Stomach smooth muscle (tissue), 2 donors: ENCODE measurements around the gene FAM20C.

Source experiments
- H3K27ac ChIP-seq: one replicate; pipeline ENCODE4 v1.7.0; 2013; ENCODE audit warnings: mild to moderate bottlenecking, low read length, inconsistent platforms
- H3K27me3 ChIP-seq, 2 donors: one replicate each; pipeline ENCODE4 v1.7.0; 2013; ENCODE audit warnings: low read length in 2 of 2; ENCODE audit not compliant: insufficient read depth in 2 of 2, control insufficient read depth in 1 of 2
- H3K36me3 ChIP-seq, 2 donors: one replicate each; pipeline ENCODE4 v1.7.0; 2013; ENCODE audit warnings: low read length in 2 of 2; ENCODE audit not compliant: control insufficient read depth in 2 of 2, insufficient read depth in 2 of 2
- H3K4me1 ChIP-seq: one replicate; pipeline ENCODE4 v1.7.0; 2013; ENCODE audit warnings: low read length; ENCODE audit not compliant: control insufficient read depth, insufficient read depth
- H3K4me3 ChIP-seq, 2 donors: one replicate each; pipeline ENCODE4 v1.7.0; 2013; ENCODE audit warnings: low read length in 2 of 2
- H3K9ac ChIP-seq, 2 donors: one replicate each; pipeline ENCODE4 v1.7.0; 2013; ENCODE audit warnings: low read length in 2 of 2, mild to moderate bottlenecking in 1 of 2
- H3K9me3 ChIP-seq, 2 donors: one replicate each; pipeline ENCODE4 v1.7.0; 2013; ENCODE audit warnings: low read length in 2 of 2; ENCODE audit not compliant: control insufficient read depth in 2 of 2
- donor health status: healthy.
- donor health status: Pancreatic carcinoma.

The FAM20C gene

GRCh38 chr7:159370-160270, 32.8 kb upstream of the FAM20C start:
- H3K27ac ChIP-seq, result no peak overlapping the region
- no peaks in the 10 kb centered on the region for H3K9me3 ChIP-seq
- H3K27me3 ChIP-seq, result no peaks in the 10 kb centered on the region
- no peak overlapping the region for H3K9ac ChIP-seq
- H3K4me3 ChIP-seq, result no peak overlapping the region
- H3K36me3 ChIP-seq, result no peaks in the 10 kb centered on the region
- peaks cover 15% of the 10 kb centered on the region for H3K4me1 ChIP-seq

DNA sequence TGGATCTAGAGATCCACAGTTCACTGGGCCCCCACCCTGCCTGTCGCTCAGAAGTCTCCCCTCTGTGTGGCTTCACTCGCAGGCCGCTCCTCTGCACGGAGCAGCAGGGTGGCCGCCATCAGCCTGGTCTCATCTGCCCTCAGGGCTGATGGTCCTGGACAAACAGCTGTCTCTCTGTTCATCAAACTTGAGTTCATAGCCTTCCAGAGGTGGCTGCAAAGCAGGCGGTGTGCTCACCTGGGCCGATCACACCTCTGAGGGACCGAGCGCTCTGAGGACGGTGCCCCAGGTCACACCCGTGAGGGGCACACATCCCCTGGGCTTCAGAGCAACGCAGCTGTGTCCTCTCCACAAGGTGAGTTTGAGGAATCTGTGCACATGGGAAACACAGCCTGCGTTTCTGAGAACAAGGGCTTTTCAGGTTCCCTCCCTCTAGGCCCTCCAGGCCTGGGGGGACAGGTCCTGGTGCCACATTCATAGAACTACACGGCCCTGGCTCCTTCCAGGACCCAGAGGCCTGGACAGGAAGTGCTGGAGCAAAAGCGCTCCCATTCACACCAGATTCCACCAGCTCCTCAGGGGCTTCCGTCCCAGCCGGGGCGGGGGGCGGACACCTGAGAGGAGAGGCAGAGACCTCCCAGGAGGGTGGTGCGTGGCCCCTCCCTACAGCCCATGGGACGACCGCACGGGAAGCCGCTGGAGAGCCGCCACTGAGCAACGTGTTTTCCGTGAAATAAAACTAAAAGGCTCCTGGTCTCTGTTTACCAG, 31.2 kb upstream of the FAM20C start:
- H3K4me3 ChIP-seq, result no peak overlapping the region
- no peaks in the 10 kb centered on the region for H3K27me3 ChIP-seq
- no peak overlapping the region for H3K27ac ChIP-seq
- peaks cover 17% of the 10 kb centered on the region for H3K4me1 ChIP-seq
- H3K9ac ChIP-seq, result no peak overlapping the region
- H3K36me3 ChIP-seq, result no peaks in the 10 kb centered on the region
- H3K9me3 ChIP-seq, result no peaks in the 10 kb centered on the region

DNA sequence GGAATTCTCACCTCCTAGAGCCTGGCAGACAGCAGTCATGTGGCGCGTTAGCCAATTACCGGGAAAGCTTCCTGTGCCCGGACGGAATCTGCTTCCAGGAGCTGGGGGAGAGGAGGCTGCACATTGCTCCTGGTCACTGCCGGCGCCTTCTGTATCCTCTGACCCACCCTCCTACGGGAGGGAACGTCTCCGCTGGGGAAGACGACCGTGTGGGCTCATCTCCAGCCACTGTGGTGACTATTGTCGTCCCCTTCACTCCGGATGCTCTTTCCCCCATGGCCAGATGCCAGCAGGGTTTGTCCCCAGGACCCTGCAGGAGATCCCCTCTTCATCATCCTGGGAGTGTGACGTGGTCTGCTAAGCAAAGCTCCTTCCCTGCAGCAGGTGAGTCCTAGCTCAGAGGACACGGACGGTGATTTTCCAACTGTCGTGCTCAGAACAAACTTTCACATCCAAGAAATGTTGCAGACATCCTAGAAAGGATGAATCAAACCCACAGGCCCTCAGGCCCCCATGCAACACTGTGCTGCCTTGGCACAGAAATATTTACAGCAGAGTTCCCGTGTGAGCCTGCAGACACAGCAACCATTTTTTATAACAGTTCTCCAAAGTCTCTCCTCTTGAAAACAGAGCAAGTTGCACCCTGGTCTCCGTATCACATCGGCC, 29.6 kb upstream of the FAM20C start:
- Histone ChIP-seq H3K4me1 (peaks cover 20% of the 10 kb centered on the region), H3K9me3 (no peaks in the 10 kb centered on the region), H3K4me3 (no peak overlapping the region), H3K9ac (no peak overlapping the region), H3K27me3 (no peaks in the 10 kb centered on the region), H3K36me3 (no peaks in the 10 kb centered on the region), H3K27ac (no peak overlapping the region)

DNA sequence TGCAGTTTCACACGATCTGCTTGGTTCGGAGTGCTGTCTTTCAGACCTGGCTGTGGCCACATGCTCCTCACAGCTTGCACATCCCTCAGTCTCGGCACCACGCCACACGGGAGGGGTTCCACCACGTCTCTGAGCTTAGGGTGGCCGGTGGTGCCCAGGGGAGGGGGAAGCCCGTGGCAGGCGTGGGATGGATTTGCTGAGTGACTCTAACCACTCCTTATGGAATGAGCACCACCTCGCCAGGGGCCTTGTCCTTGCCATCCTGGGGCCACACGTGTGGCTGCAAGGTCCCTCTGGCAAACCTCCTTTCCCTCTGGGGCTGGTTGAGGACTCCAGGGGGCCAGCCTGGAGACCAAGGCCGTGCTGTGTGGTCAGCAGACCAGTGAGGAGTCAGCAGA, 29.1 kb upstream of the FAM20C start:
- no peak overlapping the region for H3K27ac ChIP-seq
- H3K4me3 ChIP-seq, result no peak overlapping the region
- H3K9ac ChIP-seq, result no peak overlapping the region
- H3K27me3 ChIP-seq, result no peaks in the 10 kb centered on the region
- H3K9me3 ChIP-seq, result no peaks in the 10 kb centered on the region
- peaks cover 20% of the 10 kb centered on the region for H3K4me1 ChIP-seq
- no peaks in the 10 kb centered on the region for H3K36me3 ChIP-seq

DNA sequence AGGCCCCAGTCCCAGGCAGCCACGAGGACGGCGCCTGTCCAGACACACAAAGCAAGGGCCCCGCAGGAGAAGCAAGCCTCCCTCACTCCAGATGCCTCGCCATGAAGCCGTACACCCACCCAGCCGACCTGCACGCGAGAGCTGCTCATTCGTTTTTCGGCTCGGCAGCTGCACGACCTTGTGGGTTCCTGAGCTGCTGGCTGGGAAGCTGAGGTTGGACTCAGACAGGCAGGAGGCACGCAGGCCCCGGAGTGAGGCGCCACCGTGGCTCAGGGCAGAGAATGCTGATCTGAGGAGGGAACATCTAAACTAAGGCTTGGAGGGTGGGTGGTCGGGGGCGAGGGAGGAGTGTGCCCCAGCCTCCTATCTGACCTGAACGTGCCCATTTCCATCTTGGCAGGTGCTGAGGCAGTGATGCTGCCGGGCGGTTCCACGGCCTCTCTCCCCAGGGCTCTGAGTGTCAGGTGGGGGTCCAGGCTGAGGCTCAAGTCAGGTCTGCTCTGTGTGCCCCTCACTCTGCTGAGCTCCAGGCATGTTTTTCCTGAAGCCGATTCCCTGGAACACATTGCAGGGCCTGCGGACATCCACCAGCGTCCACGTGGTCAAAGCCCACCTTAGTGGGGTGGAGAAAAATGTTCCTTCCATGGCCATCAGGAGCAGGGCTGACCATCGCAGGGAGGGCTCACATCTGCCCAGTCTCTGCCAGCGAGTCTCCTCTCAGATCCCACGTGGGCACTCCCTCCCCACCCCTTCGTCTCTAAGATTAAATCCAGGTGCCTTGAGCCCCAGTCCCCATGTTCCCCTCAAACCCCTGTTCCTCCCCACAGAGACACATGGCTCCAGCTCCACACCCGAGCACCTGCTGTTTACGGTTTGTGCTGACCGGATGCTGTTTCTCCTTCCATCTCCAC, 28.1 kb upstream of the FAM20C start:
- no peak overlapping the region for H3K9ac ChIP-seq
- H3K27ac ChIP-seq, result no peak overlapping the region
- no peaks in the 10 kb centered on the region for H3K36me3 ChIP-seq
- H3K4me1 ChIP-seq, result peaks cover 20% of the 10 kb centered on the region
- H3K9me3 ChIP-seq, result no peaks in the 10 kb centered on the region
- no peak overlapping the region for H3K4me3 ChIP-seq
- no peaks in the 10 kb centered on the region for H3K27me3 ChIP-seq

DNA sequence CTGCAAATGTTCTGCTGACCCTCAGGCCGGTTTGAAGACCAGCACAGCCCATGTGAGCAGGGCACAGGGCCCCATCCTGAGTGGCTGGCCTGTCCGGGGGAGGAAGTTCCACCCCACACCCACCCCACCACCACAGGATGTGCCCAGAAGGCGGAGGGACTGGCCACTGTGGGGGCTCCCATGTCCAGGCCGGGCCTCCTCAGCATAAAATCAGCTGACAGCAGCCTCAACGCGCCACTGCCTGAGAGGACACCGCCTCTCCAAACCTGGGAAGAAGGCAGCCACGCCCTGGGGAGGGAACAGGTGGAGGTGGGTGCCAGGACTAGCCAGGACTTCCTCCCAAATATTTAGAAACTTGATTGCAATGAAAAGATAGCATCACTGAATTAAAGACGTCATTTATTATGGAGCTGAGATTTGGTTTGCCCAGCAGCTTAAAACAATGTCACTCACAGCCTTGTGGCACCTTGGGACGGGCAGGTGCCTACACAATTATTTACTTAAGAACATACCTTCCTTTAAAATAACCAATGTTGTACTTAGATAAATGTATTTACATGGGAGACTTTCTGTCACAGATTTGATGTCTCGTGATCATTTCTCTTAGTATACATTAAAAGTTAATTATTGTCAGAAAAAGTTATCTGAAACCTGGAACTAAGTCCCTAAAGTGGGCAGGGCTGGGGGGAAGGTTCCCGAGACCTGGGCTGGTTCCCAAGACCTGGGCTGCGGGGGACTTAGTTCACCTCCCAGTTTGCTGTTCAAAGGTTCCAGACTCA, 27.3 kb upstream of the FAM20C start:
- Histone ChIP-seq H3K27ac (no peak overlapping the region), H3K9me3 (no peaks in the 10 kb centered on the region), H3K36me3 (no peaks in the 10 kb centered on the region), H3K4me3 (no peak overlapping the region), H3K4me1 (peaks cover 20% of the 10 kb centered on the region), H3K9ac (no peak overlapping the region), H3K27me3 (no peaks in the 10 kb centered on the region)

DNA sequence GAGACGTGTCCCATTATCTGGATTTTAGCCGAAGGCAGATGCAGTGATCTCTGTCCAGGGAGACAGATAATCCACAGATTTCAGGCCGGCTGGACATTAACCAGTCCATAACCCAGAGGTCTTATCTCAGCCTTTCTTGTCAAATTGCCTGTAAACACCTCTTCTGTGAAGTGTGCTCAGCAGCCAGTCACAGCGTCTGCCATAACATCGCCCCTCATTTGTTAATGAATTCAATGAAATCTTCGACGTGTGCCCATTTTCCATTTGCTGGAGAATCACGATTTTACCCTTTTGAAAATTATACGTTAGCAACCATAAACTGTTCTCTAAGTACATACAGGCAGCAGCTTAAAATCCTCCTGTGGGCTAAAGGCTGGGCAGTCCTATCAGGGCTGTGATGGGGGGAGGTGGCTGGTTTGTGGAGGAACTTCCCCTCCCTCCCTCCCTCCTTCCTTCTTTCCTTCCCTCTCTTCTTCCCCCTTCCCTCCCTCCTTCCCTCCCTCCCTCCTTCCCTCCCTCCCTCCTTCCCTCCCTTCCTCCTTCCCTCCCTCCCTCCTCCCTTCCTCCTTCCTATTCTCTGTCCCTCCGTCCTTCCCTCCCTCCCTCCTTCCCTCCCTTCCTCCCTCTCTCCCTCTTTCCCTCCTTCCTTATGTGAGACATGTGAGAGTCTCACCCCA, 26.6 kb upstream of the FAM20C start:
- Histone ChIP-seq H3K9me3 (no peaks in the 10 kb centered on the region), H3K27me3 (no peaks in the 10 kb centered on the region), H3K4me1 (peaks cover 20% of the 10 kb centered on the region), H3K4me3 (no peak overlapping the region), H3K36me3 (no peaks in the 10 kb centered on the region), H3K9ac (no peak overlapping the region), H3K27ac (no peak overlapping the region)

GRCh38 chr7:166338-167060, 25.9 kb upstream of the FAM20C start:
- no peaks in the 10 kb centered on the region for H3K9me3 ChIP-seq
- no peak overlapping the region for H3K9ac ChIP-seq
- H3K27me3 ChIP-seq, result no peaks in the 10 kb centered on the region
- no peaks in the 10 kb centered on the region for H3K36me3 ChIP-seq
- H3K27ac ChIP-seq, result no peak overlapping the region
- peaks cover 20% of the 10 kb centered on the region for H3K4me1 ChIP-seq
- no peak overlapping the region for H3K4me3 ChIP-seq
